Thyroid gland (tissue), 4 donors: ENCODE measurements around the gene PLCD3. TPM values are rescaled to one million over a fixed set of nuclear protein-coding genes. Genes with fewer than 3 reads are reported as not detected.

ENCODE experiments used
- DNase-seq, 2 donors: peaks; one replicate each; pipeline ENCODE4 v3.0.0-alpha.2; 2019
- H3K27ac ChIP-seq, 3 donors: fragments of 200-600 bp; sonication (generic); 1 replicate in 2 of 3; 2 replicates in 1 of 3; pipeline ENCODE4 v1.5.1; 2016 to 2019; ENCODE audit warnings: mild to moderate bottlenecking in 1 of 3, moderate library complexity in 1 of 3
- H3K27me3 ChIP-seq: fragments of 200-600 bp; sonication (generic); one replicate; pipeline ENCODE4 v1.5.1; 2019
- H3K36me3 ChIP-seq, 2 donors: fragments of 200-600 bp; sonication (generic); one replicate each; pipeline ENCODE4 v1.5.1; 2016 to 2019
- H3K4me1 ChIP-seq, 2 donors: fragments of 200-600 bp; sonication (generic); one replicate each; pipeline ENCODE4 v1.5.1; 2017 to 2019
- H3K4me3 ChIP-seq, 3 donors: fragments of 200-600 bp; sonication (generic); replicated peaks in 1 of 3; 1 replicate in 2 of 3; 2 replicates in 1 of 3; pipeline ENCODE4 v1.5.1; 2016; ENCODE audit warnings: mild to moderate bottlenecking in 1 of 3
- H3K9me3 ChIP-seq: fragments of 200-600 bp; sonication (generic); one replicate; pipeline ENCODE4 v1.5.1; 2017
- POLR2A ChIP-seq, 2 donors: fragments of 450-650 bp; IDR thresholded peaks; one replicate each; pipeline ENCODE4 v1.6.1; 2017; ENCODE audit warnings: antibody characterized with exemption in 2 of 2, mild to moderate bottlenecking in 2 of 2, moderate library complexity in 1 of 2
- WGBS, 2 donors: methylation state at CpG; one replicate each; pipeline ENCODE4 v1.1.5; 2017; 5-methylcytosine and 5-hydroxymethylcytosine counted together
- intact Hi-C: fragments of 100-400 bp; cut with DNase I; formaldehyde crosslinking; loops from one replicate; pipeline ENCODE4 v1.15.1; 2023
- total RNA-seq, 4 donors: library from RNA; depleted of rRNA; stranded (reverse); fragments of >200 nt; gene quantifications; one replicate each; pipeline ENCODE4 v1.2.3, GENCODE V29; 2016
- TF ChIP-seq, protein P1 (sequence below), 6 experiments: fragments of 200-600 bp in 3 of 6; fragments of 450-650 bp in 3 of 6; sonication (generic) in 3 of 6; IDR thresholded peaks; one replicate each; pipeline ENCODE4 v1.5.1; 2016 to 2019; ENCODE audit warnings: antibody characterized with exemption in 6 of 6, mild to moderate bottlenecking in 2 of 6, inconsistent platforms in 1 of 6, moderate library complexity in 1 of 6

Gene PLCD3
- total RNA-seq, 4 donors from 2014 or later: 8.6 to 24.8 (median 16.9) TPM

DNA sequence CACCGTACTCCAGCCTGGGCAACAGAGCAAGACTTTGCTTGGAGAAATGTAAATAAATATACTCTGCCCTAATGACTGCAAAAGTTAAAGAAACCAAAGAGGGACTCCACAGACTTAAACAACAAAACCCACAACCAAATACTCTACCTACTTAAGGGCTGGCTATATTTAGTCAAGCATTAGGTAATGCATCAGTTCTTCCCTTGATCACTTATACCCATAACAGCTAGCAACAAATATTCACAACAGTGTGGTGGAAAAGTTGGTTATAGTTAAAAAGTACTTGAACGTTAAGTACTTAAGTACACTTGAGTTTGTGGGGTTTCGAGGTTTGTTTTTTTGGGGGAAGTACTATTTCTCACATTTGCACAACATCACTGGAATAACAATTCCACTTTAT lies 23.9 kb upstream of the PLCD3 start:
- Histone ChIP-seq H3K27me3 (no peaks in the 10 kb centered on the region), H3K36me3 (no peaks in the 10 kb centered on the region), H3K4me1 (peaks cover 43 to 51% of the 10 kb centered on the region in 2 donors), H3K9me3 (no peaks in the 10 kb centered on the region), H3K4me3 (no peak overlapping the region), H3K27ac (peak overlapping the region in 1 of 3 donors; percentile 17)
- 45 to 56% methylated on average over 3 of the region's 3 CpGs for WGBS, 2 donors
- intact Hi-C loops: no loop called here
- DNase-seq: no peak
- no peak for TF ChIP-seq POLR2A (IDR thresholded peaks at IDR 0.05)
- TF ChIP-seq, protein P1, sequence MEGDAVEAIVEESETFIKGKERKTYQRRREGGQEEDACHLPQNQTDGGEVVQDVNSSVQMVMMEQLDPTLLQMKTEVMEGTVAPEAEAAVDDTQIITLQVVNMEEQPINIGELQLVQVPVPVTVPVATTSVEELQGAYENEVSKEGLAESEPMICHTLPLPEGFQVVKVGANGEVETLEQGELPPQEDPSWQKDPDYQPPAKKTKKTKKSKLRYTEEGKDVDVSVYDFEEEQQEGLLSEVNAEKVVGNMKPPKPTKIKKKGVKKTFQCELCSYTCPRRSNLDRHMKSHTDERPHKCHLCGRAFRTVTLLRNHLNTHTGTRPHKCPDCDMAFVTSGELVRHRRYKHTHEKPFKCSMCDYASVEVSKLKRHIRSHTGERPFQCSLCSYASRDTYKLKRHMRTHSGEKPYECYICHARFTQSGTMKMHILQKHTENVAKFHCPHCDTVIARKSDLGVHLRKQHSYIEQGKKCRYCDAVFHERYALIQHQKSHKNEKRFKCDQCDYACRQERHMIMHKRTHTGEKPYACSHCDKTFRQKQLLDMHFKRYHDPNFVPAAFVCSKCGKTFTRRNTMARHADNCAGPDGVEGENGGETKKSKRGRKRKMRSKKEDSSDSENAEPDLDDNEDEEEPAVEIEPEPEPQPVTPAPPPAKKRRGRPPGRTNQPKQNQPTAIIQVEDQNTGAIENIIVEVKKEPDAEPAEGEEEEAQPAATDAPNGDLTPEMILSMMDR (IDR thresholded peaks at IDR 0.05): no peak

DNA sequence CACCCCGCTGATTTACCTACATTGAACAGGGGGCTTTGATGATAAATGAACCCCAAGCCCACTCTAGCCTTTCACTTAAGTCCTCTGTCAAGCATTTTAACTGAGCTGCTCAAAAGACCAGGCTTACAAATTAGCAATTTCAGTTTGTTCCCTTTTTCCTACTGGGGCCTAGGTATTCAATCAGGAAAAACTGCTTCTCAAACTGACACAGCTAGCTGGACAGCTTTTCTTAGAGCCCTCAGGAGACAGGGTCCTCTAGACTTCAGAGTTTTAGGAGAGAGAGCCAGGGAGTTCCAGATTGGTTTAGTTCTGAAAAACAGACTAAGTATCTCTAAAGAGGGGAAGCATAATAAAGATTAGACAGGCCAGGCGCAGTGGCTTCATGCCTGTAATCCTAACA lies 23.2 kb upstream of the PLCD3 start:
- Histone ChIP-seq H3K36me3 (no peaks in the 10 kb centered on the region), H3K9me3 (no peaks in the 10 kb centered on the region), H3K4me3 (no peak overlapping the region), H3K4me1 (peaks cover 48 to 58% of the 10 kb centered on the region in 2 donors), H3K27ac (no peak overlapping the region), H3K27me3 (no peaks in the 10 kb centered on the region)
- 93 to 94% methylated on average over 2 of the region's 2 CpGs for WGBS, 2 donors
- no peak for DNase-seq
- intact Hi-C loops: no loop called here
- no peak for TF ChIP-seq POLR2A (IDR thresholded peaks at IDR 0.05)
- TF ChIP-seq, protein P1 (IDR thresholded peaks at IDR 0.05): no peak

DNA sequence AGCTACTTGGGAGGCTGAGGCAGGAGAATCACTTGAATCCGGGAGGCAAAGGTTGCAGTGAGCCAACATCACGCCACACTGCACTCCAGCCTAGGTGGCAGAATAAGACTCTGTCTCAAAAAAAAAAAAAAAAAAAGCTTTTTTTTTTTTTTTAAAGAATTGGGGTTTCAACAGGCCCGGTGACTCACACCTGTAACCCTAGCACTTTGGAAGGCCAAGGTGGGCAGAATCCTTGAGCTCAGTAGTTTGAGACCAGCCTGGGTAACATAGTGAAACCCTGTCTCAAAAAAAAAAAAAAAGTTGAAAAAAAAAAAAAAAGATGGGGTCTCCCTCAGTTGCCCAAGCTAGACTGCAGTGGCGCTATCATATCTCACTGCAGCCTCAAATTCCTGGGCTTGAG lies 22.7 kb upstream of the PLCD3 start:
- no peak for DNase-seq
- Histone ChIP-seq H3K4me3 (no peak overlapping the region), H3K9me3 (no peaks in the 10 kb centered on the region), H3K27me3 (no peaks in the 10 kb centered on the region), H3K36me3 (no peaks in the 10 kb centered on the region), H3K27ac (no peak overlapping the region), H3K4me1 (peaks cover 48 to 55% of the 10 kb centered on the region in 2 donors)
- intact Hi-C loops: no loop called here
- WGBS, 2 donors: 90 to 97% methylated on average over 4 of the region's 4 CpGs
- TF ChIP-seq, protein P1 (IDR thresholded peaks at IDR 0.05): no peak
- TF ChIP-seq POLR2A (IDR thresholded peaks at IDR 0.05): no peak

DNA sequence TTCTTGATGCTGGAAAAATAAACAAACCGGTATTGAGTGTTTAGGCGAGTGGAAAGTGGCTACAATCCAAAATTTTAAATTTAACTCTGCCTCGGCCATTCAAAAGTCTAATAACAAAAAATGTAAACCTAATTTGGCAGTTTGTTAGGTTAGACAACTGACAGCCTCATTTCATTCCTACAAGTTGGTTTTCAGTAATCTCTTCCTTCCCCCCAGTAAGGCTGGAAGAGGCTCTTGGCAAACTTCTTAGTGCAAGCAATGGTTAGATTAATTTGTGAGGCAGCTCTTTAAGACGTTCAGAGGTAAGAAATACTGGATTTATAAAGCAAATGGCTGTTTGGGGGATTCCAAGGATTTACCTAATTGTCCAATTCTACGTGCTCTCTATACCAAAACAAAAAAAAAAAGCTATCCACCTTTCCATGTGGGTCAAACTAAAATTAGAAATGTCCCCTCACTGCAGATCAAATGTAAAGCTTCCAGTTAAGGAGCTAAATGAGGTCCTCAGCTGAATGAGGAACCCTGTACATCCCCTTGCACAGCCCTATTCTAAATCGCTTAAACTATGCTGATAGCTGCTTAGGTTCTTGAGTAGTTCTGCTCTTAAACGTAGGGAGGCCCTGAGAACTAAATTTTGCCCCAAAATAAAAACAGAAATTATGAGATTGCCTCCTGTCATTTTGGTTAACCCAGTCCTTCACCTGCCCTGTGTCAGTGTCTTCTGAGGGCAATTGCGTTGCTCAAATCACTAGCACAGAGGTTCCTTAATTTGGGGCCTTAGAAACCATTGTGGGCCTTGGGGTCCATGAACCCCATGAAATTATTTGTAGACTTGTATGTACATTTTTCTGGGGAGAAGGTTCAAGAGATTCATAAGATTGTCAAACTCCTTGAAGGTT lies 18.8 kb upstream of the PLCD3 start:
- Histone ChIP-seq H3K4me3 (peak overlapping the region in 1 of 3 donors; percentile 50), H3K36me3 (no peaks in the 10 kb centered on the region), H3K4me1 (peaks cover 21 to 34% of the 10 kb centered on the region in 2 donors), H3K9me3 (no peaks in the 10 kb centered on the region), H3K27me3 (no peaks in the 10 kb centered on the region), H3K27ac (peak overlapping the region; percentile 3 to 97 (median 96))
- no peak for TF ChIP-seq POLR2A (IDR thresholded peaks at IDR 0.05)
- TF ChIP-seq, protein P1 (IDR thresholded peaks at IDR 0.05): no peak
- 27 to 30% methylated on average over 8 of the region's 8 CpGs for WGBS, 2 donors
- intact Hi-C loops: no loop called here
- DNase-seq: no peak
